Mucosa of stomach (tissue), 1 donor: ENCODE measurements around the gene MYOD1.

Experiments used
- H3K27me3 ChIP-seq: one replicate; pipeline ENCODE4 v1.7.0; 2013; ENCODE audit warnings: mild to moderate bottlenecking, low read length; ENCODE audit not compliant: control insufficient read depth, insufficient read depth
- H3K36me3 ChIP-seq: one replicate; pipeline ENCODE4 v1.7.0; 2013; ENCODE audit warnings: low read length; ENCODE audit not compliant: control insufficient read depth, insufficient read depth
- H3K4me1 ChIP-seq: one replicate; pipeline ENCODE4 v1.7.0; 2013; ENCODE audit warnings: mild to moderate bottlenecking, low read length; ENCODE audit not compliant: control insufficient read depth, insufficient read depth
- H3K4me3 ChIP-seq: one replicate; pipeline ENCODE4 v1.7.0; 2013; ENCODE audit warnings: low read length
- H3K9ac ChIP-seq: one replicate; pipeline ENCODE4 v1.7.0; 2013; ENCODE audit warnings: mild to moderate bottlenecking, low read length, moderate library complexity
- H3K9me3 ChIP-seq: one replicate; pipeline ENCODE4 v1.7.0; 2013; ENCODE audit warnings: mild to moderate bottlenecking, low read length, moderate library complexity; ENCODE audit not compliant: control insufficient read depth
- donor health status: Pancreatic carcinoma.

Gene MYOD1

DNA sequence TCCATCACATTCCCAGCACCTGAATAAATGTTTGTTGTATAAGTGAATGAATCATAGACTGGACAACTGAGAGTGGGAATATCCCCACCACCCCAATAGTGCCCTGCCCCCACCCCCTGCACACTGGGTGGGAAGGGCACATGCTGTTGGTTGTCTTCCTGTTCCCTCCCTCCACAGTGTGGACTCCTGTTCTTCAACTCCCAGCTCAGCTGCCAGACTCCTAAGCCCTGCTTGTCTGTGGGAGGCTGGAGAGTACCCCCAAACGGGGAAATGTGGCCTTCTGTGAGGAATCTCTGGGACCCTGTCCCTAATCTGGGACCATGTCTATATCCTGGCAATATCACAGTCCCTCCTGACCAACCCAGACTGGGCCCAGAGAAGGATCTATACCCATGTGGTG lies 5.5 kb upstream of the MYOD1 start:
- Histone ChIP-seq H3K27me3 (peaks cover 28% of the 10 kb centered on the region), H3K4me3 (no peak overlapping the region), H3K9ac (no peak overlapping the region), H3K36me3 (no peaks in the 10 kb centered on the region), H3K9me3 (no peaks in the 10 kb centered on the region), H3K4me1 (no peaks in the 10 kb centered on the region)

DNA sequence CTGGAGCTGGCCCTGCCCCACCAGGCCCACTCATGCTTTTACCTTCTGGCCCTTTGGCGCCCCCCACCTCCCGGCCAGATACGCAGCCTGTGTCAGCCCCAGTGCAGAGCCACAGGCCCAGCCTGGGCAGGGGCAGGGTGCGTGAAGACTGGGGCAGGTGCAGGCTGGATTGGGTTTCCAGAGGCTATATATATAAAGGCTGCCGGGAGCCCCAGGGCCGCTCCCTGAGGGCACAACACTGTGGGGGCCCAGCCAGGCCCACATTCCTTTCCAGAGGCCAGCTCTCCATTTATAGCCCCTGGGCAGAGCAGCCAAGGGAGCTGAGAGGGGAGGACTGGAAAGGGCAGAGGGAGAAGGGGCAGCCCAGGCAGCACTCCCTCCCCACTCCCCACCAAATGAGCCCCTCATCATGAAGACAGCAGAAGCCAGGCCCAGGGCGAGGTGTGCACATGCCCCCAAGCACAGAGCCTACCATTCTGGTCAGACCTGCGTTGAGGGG lies 5.0 kb upstream of the MYOD1 start:
- Histone ChIP-seq H3K9ac (no peak overlapping the region), H3K4me3 (no peak overlapping the region)

DNA sequence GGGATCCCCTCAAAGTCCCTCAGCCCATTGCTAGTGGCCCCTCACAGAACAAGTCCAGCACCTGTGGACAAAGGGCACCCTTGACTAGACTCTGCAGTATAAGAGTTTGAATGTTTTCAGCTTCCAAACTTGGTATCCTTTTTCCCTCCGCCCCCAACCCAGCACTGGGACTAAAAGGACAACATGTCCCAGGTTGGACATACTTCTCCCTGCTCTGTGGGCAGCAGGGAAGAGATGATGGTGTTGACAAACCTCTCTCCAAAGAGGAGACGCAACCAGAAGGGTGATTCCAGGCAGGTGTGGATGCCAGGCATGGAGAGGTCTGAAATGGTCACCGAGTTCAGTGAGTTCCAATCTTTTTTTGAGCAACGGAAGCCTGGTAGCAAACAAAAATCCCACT lies 4.5 kb upstream of the MYOD1 start:
- no peaks in the 10 kb centered on the region for H3K36me3 ChIP-seq
- peaks cover 35% of the 10 kb centered on the region for H3K27me3 ChIP-seq
- no peaks in the 10 kb centered on the region for H3K4me1 ChIP-seq
- H3K9me3 ChIP-seq = no peaks in the 10 kb centered on the region
- H3K9ac ChIP-seq = no peak overlapping the region
- no peak overlapping the region for H3K4me3 ChIP-seq

More for the DNA sequence above, 5.0 kb upstream of the MYOD1 start:
- H3K36me3 ChIP-seq = no peaks in the 10 kb centered on the region
- H3K4me1 ChIP-seq = no peaks in the 10 kb centered on the region
- H3K27me3 ChIP-seq = peaks cover 32% of the 10 kb centered on the region
- H3K9me3 ChIP-seq = no peaks in the 10 kb centered on the region

DNA sequence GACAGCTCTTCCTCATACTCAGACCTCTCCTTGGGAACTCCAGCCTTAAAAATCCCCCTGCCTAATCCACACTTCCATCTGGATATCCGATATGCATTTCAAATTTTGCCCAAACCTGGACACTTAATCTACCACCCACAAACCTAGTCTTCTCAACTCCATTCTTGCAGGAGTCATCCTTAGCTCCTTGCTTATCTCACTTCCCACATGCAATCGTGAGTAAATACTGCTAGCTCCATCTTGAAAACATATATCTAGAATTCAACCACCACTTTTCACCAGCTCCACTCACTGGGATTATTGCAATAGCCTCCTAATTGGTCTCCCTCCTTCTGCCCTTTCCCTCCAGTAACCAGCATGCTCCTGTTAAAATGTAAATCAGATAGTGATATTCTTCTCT lies 2.6 kb upstream of the MYOD1 start:
- Histone ChIP-seq H3K9ac (no peak overlapping the region), H3K4me3 (no peak overlapping the region), H3K9me3 (no peaks in the 10 kb centered on the region), H3K27me3 (peaks cover 55% of the 10 kb centered on the region), H3K36me3 (no peaks in the 10 kb centered on the region), H3K4me1 (no peaks in the 10 kb centered on the region)

DNA sequence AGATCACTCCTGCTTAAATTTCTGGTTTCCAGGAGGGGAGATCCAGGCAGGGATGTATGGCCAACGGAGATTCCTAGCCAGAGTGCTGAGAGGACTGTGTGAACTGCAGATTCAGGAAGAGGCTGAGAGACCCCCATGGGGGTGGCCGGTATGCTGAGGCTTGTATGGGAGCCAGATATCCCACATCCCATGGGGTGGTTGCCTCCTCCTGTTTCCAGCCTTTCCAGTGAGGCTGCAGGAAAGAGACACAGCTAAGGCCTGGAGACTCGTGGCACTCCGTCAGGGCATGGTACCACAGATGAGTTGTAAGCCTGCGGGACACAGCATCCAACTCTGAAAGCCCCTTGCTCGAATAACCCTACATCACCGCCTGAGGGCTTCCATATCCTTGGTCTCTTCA lies 1.4 kb upstream of the MYOD1 start:
- Histone ChIP-seq H3K4me3 (no peak overlapping the region), H3K9ac (no peak overlapping the region), H3K4me1 (no peaks in the 10 kb centered on the region), H3K36me3 (no peaks in the 10 kb centered on the region), H3K9me3 (no peaks in the 10 kb centered on the region), H3K27me3 (peaks cover 67% of the 10 kb centered on the region)

DNA sequence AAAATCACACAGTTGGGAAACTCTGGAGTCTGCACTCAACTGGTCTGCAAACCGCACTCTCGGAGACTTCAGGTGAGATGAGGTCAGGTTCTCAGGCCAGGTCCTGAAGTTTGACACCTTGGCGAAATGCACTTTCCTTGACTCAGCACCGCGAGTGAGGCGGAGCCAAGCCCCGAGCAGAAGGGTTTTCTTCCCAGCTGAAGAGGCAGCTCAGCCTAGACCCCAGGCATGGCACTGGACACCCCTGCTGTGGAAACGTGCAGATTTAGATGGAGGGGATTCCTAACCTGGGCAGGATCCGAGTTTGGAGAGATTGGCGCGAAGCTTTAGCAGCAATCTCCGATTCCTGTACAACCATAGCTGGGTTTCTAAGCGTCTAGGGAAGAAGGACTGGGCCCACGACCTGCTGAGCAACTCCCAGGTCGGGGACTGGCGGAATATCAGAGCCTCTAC lies 835 bp upstream of the MYOD1 start:
- Histone ChIP-seq H3K9me3 (no peaks in the 10 kb centered on the region), H3K4me3 (no peak overlapping the region), H3K9ac (no peak overlapping the region), H3K4me1 (no peaks in the 10 kb centered on the region), H3K36me3 (no peaks in the 10 kb centered on the region), H3K27me3 (peaks cover 72% of the 10 kb centered on the region)

DNA sequence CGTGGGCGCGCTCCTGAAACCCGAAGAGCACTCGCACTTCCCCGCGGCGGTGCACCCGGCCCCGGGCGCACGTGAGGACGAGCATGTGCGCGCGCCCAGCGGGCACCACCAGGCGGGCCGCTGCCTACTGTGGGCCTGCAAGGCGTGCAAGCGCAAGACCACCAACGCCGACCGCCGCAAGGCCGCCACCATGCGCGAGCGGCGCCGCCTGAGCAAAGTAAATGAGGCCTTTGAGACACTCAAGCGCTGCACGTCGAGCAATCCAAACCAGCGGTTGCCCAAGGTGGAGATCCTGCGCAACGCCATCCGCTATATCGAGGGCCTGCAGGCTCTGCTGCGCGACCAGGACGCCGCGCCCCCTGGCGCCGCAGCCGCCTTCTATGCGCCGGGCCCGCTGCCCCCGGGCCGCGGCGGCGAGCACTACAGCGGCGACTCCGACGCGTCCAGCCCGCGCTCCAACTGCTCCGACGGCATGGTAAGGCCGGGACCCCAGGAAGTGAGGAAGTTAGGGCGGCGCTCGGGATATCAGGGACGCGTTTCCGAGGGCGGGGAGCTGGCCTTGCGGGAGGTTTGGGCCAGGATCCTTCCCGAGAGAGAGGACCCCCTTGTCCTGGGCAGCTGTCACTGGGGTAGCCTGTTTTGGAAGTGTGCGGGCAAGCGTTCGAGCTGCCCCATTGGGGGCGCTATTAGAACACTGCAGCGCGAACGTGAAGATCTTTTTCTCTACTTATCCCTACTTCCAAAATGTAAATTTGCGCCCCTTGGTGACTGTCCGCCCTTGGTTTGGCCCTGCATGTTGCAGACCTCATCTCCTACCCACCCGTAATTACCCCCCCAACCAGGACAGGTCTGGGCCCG lies 796 bp downstream of the MYOD1 start:
- no peak overlapping the region for H3K4me3 ChIP-seq
- H3K27me3 ChIP-seq = peaks cover 69% of the 10 kb centered on the region
- no peaks in the 10 kb centered on the region for H3K4me1 ChIP-seq
- no peaks in the 10 kb centered on the region for H3K9me3 ChIP-seq
- no peaks in the 10 kb centered on the region for H3K36me3 ChIP-seq
- no peak overlapping the region for H3K9ac ChIP-seq

DNA sequence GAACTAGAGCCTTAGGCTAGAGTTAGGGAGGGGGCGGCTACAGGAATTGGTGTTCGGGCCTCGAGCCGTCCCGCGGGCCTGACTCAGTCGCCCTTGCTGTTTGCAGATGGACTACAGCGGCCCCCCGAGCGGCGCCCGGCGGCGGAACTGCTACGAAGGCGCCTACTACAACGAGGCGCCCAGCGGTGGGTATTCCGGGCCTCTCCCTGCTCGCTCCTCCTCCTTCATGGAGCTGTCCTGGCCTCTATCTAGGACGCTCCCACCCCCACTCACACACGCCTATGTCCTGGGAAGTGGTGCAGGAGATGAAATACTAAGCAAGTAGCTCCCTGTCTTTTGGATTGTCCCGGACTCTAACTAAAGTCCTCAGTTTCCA lies 1.4 kb downstream of the MYOD1 start:
- Histone ChIP-seq H3K36me3 (no peaks in the 10 kb centered on the region), H3K4me3 (no peak overlapping the region), H3K27me3 (peaks cover 72% of the 10 kb centered on the region), H3K9ac (no peak overlapping the region), H3K4me1 (no peaks in the 10 kb centered on the region), H3K9me3 (no peaks in the 10 kb centered on the region)

DNA sequence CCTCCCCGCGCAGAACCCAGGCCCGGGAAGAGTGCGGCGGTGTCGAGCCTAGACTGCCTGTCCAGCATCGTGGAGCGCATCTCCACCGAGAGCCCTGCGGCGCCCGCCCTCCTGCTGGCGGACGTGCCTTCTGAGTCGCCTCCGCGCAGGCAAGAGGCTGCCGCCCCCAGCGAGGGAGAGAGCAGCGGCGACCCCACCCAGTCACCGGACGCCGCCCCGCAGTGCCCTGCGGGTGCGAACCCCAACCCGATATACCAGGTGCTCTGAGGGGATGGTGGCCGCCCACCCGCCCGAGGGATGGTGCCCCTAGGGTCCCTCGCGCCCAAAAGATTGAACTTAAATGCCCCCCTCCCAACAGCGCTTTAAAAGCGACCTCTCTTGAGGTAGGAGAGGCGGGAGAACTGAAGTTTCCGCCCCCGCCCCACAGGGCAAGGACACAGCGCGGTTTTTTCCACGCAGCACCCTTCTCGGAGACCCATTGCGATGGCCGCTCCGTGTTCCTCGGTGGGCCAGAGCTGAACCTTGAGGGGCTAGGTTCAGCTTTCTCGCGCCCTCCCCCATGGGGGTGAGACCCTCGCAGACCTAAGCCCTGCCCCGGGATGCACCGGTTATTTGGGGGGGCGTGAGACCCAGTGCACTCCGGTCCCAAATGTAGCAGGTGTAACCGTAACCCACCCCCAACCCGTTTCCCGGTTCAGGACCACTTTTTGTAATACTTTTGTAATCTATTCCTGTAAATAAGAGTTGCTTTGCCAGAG lies 2.0 kb downstream of the MYOD1 start:
- no peaks in the 10 kb centered on the region for H3K4me1 ChIP-seq
- peaks cover 72% of the 10 kb centered on the region for H3K27me3 ChIP-seq
- no peaks in the 10 kb centered on the region for H3K36me3 ChIP-seq
- H3K9ac ChIP-seq = no peak overlapping the region
- H3K9me3 ChIP-seq = no peaks in the 10 kb centered on the region
- H3K4me3 ChIP-seq = no peak overlapping the region

DNA sequence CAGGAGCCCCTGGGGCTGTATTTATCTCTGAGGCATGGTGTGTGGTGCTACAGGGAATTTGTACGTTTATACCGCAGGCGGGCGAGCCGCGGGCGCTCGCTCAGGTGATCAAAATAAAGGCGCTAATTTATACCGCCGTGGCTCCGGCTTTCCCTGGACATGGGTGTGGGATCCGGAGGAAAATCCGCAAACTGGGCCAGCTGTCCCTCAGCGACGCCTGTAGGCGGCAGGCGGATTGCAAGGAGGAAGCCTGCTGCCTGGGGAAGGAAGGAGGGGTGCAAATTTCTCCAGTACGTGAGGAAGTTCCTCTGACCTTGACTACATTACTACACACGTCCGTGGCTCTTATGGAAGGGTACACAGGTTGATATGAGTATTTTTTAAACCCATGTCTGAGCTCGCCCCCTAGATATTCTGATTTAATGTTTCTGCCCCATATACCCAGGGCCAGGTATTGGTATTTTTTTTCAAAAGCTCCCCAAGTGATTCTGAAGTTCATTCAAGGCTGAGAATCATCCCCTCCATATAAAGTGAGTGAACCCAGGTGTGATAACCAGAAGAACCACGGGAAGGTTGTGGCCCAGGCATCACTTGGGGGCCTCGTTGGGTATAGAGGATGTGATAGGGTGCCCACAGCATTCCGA lies 2.8 kb downstream of the MYOD1 start:
- no peak overlapping the region for H3K4me3 ChIP-seq
- no peaks in the 10 kb centered on the region for H3K36me3 ChIP-seq
- H3K4me1 ChIP-seq = no peaks in the 10 kb centered on the region
- H3K27me3 ChIP-seq = peaks cover 72% of the 10 kb centered on the region
- H3K9me3 ChIP-seq = no peaks in the 10 kb centered on the region
- H3K9ac ChIP-seq = no peak overlapping the region

DNA sequence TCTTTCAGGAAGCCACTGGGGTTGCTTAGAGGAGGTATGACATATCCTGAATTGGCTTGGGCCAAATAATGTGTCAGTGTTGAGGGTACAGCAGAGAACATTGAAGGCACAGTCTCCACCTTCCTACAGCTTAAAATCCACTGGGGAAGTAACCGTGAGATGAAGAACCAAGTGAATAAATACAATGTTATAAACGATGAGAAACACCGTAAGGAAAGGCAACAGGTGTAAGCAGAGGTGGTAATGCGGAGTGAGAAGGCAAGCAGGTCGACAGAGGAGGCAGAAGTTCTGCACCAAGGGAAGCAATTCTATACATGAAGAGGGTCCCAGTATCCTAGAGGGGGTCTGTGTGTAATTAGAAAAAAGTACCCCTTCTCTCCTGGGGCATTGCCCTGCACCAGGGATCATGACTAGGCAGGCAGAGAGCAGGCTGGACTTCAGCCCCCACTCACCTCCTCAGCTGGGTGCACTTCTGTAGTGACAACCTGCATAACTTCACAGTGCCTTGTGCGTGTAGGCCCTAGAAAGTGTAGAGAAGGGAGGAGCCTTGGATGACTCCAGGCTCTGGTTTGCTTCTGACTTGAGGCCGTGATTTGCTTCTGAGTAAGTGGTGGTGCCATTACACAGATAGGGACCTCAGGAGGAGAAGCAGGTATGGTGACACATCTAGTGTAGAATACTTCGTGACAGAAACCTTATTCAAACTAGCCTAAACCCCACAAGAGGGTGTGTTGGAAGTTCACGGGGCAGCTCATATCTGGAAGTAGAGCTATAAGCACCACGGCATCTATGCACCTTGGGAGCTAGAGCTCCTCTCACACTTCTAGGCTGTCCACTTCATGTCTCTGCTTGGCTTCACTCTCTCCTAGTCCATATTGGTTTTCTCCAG lies 4.9 kb downstream of the MYOD1 start:
- Histone ChIP-seq H3K9ac (no peak overlapping the region), H3K27me3 (peaks cover 54% of the 10 kb centered on the region), H3K4me1 (no peaks in the 10 kb centered on the region), H3K4me3 (no peak overlapping the region), H3K36me3 (no peaks in the 10 kb centered on the region), H3K9me3 (no peaks in the 10 kb centered on the region)
